Retina (tissue), 1 donor: ENCODE data around the gene ANKZF1.

Experiments
- DNase-seq: peaks from one replicate; pipeline ENCODE4 v3.0.0-alpha.2; 2016

ANKZF1 gene

DNA sequence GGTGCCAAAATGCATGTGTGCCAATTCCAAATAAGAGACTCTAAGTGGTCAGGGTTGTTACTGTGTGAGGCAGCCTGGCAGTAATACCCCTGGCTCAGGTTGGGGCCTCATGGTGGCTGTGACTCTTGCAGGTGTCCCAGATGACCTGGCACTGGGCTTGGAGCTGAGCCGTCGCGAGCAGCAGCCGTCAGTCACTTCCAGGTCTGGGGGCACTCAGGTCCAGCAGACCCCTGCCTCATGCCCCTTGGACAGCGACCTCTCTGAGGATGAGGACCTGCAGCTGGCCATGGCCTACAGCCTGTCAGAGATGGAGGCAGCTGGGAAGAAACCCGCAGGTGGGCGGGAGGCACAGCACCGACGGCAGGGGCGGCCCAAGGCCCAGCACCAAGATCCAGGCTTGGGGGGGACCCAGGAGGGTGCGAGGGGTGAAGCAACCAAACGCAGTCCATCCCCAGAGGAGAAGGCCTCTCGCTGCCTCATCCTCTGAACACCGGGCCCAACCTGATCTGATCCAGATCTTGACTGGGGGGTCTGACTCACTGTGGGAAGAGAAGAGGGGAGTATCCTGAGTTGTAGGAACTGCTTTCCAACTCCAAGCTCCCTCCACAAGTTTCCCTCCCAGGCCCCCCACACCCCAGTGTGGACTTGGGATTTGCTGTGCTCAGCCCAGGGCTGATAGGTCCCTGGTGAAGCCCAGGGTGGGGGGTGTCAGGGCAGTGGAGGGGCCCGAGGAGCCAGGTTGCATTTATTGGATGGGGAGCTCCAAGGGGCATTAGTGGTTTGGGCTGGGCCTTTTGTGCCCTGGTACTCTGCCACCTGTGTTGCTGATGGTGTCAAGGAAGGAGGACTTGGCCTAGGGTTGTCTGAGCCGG lies 55.1 kb downstream of the ANKZF1 start:
- no peak for DNase-seq

DNA sequence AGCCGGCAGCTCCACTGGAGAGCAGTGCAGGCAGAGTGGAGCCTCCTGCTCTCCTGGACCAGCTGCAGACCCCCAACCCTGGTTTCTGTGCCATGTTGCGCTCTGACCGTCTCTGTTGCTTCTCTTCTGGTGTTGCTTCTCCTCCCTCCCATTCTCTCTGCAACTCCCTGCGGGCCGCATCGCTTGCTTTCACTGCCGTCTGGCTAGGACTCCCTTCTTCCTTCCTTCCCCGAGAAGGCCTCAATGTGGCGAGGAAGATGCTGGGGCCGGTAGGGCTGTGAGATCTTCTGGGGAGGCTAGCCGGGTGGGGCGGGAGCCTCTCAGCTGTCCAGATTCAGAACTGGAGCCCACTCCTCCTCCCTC lies 55.7 kb downstream of the ANKZF1 start:
- DNase-seq = no peak

DNA sequence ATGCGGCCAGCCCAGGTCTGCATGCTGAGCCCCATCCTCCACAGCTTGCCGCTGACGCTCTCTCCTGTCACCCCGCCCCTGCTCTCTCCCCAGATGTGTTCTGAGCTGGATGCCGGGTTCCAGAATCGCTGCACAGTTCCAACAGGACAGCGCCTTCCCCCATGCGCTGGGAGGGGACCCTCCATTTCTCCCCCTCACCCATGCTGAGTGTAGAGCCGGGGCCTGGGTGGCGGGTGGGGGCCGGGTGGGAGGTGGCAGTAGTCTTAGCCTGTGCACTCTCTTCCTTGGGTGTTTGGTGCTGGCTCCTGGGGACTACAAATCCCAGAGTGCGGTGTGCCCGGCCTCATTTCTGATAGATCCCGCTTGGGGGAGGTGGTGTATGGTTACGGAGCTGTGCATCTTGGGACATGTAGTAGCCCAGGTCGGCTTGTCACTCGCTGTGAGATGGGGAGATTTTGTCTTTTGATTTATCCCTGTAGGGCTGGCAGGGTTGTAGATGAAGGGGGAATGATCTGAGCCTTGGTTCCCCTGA lies 56.4 kb downstream of the ANKZF1 start:
- DNase-seq = no peak
